Epithelial cell of esophagus (primary cell): ENCODE measurements around the gene PPP2R2C.

Experiments used
- DNase-seq: peaks from one replicate; pipeline ENCODE4 v3.0.0; 2010; ENCODE audit warnings: low read depth
- H3K4me3 ChIP-seq: 2 replicates; pipeline ENCODE4 v1.5.1; 2011; ENCODE audit warnings: mild to moderate bottlenecking, low read length, control low read depth
- TF ChIP-seq, protein P1 (sequence below): IDR thresholded peaks from 2 replicates; pipeline ENCODE4 v1.5.1; 2011; ENCODE audit warnings: low read depth, mild to moderate bottlenecking, low read length, control low read depth, inconsistent platforms; ENCODE audit not compliant: insufficient read depth; ENCODE audit errors: missing control alignments

The PPP2R2C gene

DNA sequence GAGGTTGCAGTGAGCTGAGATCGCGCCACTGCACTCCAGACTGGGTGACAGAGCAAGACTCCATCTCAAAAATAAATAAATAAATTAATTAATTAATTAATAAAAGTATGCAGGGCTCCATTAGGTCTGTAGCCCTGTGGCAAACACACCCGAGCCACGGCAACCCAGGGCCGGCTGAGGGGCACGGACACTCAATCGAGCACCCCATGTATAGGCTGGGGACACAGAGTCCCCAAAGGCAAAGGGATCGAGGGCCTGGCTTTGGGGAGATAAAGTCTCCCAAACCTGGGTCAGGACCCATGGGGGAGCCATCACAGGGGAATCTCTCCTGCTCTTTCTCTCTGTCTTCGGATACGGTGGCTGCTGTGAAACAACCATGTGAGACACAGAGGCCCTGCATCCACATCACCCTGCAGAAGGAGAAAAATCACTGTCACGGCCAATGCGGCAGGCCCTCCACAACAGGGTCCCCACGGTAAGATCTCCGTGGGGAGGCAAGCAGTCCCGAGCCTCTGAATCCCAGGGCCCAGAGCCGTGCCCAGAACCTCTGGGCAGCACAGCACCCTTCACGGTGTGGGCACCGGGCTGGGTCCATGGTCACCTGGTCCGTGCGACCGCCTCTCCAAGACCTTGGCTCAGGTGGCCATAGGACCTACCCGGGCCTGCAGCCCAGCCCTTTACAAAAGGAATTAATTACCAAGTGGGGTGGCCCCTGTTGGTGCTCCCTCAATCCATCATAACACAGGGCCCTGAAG lies 121.0 kb downstream of the PPP2R2C start:
- TF ChIP-seq, protein P1, sequence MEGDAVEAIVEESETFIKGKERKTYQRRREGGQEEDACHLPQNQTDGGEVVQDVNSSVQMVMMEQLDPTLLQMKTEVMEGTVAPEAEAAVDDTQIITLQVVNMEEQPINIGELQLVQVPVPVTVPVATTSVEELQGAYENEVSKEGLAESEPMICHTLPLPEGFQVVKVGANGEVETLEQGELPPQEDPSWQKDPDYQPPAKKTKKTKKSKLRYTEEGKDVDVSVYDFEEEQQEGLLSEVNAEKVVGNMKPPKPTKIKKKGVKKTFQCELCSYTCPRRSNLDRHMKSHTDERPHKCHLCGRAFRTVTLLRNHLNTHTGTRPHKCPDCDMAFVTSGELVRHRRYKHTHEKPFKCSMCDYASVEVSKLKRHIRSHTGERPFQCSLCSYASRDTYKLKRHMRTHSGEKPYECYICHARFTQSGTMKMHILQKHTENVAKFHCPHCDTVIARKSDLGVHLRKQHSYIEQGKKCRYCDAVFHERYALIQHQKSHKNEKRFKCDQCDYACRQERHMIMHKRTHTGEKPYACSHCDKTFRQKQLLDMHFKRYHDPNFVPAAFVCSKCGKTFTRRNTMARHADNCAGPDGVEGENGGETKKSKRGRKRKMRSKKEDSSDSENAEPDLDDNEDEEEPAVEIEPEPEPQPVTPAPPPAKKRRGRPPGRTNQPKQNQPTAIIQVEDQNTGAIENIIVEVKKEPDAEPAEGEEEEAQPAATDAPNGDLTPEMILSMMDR, result no peak
- no peak for DNase-seq
- no peak overlapping the region for H3K4me3 ChIP-seq

DNA sequence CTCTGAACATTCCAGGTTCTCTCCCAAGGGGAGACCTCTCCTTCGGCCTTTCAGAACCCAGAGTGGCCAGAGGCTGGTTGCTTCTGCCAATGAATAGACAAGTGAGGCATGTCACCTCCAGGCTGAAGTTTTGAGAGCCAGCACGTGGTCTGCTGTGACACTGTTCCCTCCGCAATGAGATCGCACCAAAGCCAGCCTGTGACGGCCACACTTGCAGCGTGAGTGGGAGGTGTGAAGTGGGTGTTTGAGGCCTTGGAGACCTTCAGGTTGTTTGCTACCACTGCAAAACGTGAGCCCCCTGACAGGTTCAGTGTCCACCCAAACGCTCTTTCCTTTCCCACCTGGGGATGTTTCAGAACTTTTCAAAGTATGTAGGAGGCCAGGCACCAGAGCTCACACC lies 121.8 kb downstream of the PPP2R2C start:
- DNase-seq, result no peak
- no peak overlapping the region for H3K4me3 ChIP-seq
- TF ChIP-seq, protein P1, result no peak

DNA sequence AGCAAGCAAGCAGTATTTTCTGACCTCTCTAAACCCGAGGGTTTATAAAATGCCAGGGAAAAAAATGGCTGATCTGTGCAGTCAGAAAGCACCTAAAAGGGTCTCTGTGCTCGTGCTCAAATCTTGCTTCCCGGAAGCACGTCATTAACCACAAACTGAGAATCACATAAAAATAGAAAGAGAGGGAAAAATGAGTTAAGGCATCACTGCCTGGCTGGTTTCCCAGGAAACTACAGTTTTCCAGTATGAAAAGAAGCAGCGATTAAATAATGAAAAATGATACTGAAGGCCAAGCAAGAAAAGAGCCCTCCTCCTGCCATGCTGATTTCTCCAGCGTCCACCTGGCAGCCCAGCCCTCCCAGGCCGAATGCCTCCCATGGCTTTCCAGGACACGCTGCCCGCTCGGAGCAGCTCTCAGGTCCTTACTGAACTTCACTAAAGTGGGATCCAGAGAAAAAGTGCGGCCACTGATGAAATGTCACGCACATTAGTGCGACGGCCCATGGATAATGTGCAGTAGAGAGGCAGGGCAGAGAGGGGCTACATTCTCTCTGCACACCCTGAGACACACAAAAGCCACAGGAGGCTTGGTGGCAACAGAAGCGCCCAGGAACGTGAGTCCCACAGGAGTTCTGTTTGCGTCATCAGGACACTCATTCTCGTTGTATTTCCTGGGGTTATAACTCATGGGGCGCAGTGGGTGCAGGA lies 122.4 kb downstream of the PPP2R2C start:
- no peak overlapping the region for H3K4me3 ChIP-seq
- DNase-seq, result no peak
- TF ChIP-seq, protein P1, result no peak

DNA sequence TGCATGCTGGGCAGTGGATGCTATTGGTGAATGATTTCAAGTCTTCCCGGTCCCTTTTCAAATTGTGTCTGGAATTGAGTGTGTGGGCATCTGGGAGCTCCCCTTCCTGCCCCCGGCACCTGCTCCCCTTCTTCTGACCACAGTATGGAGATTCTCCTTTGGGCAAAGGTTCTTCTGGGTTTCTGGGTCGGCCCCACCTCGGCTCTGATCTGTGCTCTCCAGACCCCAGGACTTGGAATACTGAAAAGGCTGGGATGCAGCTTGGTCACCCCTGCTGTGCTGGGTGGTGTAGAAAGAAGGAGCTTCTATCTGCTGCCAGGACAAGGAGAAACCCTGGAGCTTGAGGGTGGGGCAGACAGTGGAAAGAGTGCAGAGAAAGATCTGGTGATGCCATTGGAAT lies 124.0 kb downstream of the PPP2R2C start:
- TF ChIP-seq, protein P1, result no peak
- H3K4me3 ChIP-seq, result no peak overlapping the region
- DNase-seq, result no peak

DNA sequence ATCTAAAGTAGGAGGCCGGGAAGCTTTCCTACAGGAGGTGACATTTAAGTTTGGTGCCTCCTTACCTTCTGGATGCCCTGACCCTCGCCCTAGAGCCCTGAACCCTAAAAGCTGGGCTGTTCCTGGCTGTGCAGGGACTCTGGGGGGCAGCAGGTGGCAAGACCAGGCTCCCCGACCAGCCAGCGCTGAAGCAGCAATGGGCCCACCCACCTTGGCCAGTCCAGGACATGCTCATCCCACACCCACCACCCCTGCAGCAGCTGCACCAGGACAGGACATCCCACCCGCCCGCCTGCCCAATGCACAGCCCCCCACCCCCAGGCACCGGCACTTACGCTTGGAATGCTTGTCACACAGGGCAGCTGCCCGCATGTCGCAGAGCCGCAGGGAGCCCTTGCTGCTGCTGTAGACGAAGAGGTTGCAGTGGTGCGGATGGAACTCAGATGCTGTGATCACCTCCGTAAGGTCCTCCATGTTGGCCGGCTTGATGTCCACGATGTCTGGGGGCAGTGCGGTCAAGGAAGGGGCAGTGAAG lies 124.8 kb downstream of the PPP2R2C start:
- DNase-seq, result no peak
- no peak overlapping the region for H3K4me3 ChIP-seq
- TF ChIP-seq, protein P1, result no peak

DNA sequence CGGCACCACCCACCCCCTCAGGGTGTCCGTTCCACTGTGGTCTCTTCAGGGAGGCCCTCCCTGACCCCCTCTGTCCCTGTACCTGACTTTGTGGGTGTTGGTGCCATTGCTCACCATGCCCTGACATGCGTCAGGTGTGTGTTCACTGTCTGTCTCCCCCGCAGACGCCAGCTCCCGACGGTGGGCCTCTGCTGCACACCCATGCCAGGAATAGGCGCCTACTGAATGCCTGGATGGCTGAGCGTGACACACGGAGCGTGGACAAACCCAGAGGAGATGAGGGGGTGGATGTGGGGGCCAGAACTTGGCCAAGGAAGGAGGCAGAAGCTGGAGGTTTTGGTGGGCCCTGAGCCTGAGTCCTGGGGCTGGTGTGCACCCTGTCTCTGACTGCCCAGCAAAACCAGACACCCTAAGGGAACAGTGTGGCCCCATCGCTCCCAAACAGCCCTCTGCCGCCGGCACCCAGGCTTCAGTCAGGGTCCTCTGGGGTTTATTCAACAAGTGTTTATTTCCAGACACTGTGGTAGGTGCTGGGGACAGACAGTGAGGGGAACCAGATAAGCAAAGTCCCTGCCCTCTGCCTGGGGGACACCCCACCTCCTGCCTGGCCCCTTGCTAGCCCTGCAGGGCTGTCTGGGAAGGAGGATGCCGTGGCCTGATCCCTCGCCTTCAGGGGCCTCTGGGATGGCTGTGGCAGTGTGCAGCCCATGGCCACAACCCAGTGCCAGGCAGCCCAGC lies 125.9 kb downstream of the PPP2R2C start:
- TF ChIP-seq, protein P1, result no peak
- H3K4me3 ChIP-seq, result no peak overlapping the region
- DNase-seq, result no peak
